ENCODE data around the gene BGN.

Gene BGN

DNA sequence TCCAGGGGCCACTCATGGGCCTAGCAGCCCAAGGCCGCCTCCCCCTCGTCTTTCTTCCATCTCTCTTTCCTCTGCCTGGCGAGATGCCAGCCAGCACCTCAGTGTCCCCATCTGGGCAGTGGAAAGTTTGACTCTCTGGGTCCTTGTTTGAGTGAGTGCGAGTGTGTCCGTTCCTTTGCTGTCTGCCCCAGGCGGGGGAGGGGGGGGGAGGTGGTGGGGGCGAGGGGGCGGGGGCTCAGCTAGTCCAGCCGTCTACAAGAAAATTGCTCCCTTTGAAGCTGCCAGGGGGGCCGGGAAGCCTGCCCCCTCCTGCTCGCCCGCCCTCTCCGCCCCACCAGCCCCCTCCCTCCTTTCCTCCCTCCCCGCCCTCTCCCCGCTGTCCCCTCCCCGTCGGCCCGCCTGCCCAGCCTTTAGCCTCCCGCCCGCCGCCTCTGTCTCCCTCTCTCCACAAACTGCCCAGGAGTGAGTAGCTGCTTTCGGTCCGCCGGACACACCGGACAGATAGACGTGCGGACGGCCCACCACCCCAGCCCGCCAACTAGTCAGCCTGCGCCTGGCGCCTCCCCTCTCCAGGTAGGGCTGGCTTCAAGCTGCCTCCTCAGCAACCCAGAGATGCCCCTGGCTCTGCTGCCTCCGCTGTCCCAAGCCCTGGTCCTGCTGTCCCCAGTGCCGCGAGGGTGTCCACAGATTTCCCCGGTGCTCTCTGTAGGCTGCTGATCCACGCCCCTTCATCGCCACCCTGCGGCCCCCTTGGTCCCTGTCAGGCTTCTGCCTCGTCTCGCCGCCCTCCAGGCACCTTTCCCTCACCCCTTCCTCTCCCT is at the start of gene BGN:
TSS of gene BGN (plus strand) at position 440 of the 821 bp plus-strand sequence. CDS start 9,652 bp downstream, outside the sequence.
- Histone ChIP-seq H3K27me3 (ENCODE audit: low read length) (no peaks in the 10 kb centered on the region), H4K20me1 (ENCODE audit: low read depth, low read length) (no peaks in the 10 kb centered on the region), H3K4me3 (ENCODE audit: insufficient read depth, low read length, poor library complexity, severe bottlenecking) (no peak within 1 kb of the TSS), H3K4me2 (ENCODE audit: low read depth, low read length, poor library complexity, severe bottlenecking) (no peak within 1 kb of the TSS), H3K27ac (ENCODE audit: low read depth, low read length) (no peak within 1 kb of the TSS), H3K36me3 (ENCODE audit: low read length) (no peaks in the 10 kb centered on the region), H3F3A (ENCODE audit: insufficient read depth) (no peaks in the 10 kb centered on the region), H3K79me2 (ENCODE audit: insufficient read depth, low read length) (no peaks in the 10 kb centered on the region), H3K9me3 (ENCODE audit: insufficient read depth, low read length) (no peaks in the 10 kb centered on the region), H3K9me2 (replicated peaks; ENCODE audit: insufficient read depth, low read length) (no peaks in the 10 kb centered on the region), H2AFZ (ENCODE audit: low read depth, low read length, severe bottlenecking) (no peak within 1 kb of the TSS), H3K9ac (ENCODE audit: low read length) (no peak within 1 kb of the TSS)
- TF ChIP-seq EZH2phosphoT487 (conservative IDR thresholded peaks at IDR 0.05; ENCODE audit: low read length), result no peak
- TF ChIP-seq, protein P1, sequence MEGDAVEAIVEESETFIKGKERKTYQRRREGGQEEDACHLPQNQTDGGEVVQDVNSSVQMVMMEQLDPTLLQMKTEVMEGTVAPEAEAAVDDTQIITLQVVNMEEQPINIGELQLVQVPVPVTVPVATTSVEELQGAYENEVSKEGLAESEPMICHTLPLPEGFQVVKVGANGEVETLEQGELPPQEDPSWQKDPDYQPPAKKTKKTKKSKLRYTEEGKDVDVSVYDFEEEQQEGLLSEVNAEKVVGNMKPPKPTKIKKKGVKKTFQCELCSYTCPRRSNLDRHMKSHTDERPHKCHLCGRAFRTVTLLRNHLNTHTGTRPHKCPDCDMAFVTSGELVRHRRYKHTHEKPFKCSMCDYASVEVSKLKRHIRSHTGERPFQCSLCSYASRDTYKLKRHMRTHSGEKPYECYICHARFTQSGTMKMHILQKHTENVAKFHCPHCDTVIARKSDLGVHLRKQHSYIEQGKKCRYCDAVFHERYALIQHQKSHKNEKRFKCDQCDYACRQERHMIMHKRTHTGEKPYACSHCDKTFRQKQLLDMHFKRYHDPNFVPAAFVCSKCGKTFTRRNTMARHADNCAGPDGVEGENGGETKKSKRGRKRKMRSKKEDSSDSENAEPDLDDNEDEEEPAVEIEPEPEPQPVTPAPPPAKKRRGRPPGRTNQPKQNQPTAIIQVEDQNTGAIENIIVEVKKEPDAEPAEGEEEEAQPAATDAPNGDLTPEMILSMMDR (IDR thresholded peaks at IDR 0.05; ENCODE audit: insufficient read depth, low read length, poor library complexity, severe bottlenecking), result no peak

GRCh38 chrX:153445106-153445855 is 49.5 kb upstream of the BGN start:
- H2AFZ ChIP-seq (ENCODE audit: low read depth, low read length, severe bottlenecking), result no peak overlapping the region
- H3K9me3 ChIP-seq (ENCODE audit: insufficient read depth, low read length), result no peaks in the 10 kb centered on the region
- H3F3A ChIP-seq (ENCODE audit: insufficient read depth), result no peaks in the 10 kb centered on the region
- H4K20me1 ChIP-seq (ENCODE audit: low read depth, low read length), result no peaks in the 10 kb centered on the region
- no peak overlapping the region for H3K27ac ChIP-seq (ENCODE audit: low read depth, low read length)
- no peaks in the 10 kb centered on the region for H3K27me3 ChIP-seq (ENCODE audit: low read length)
- no peak overlapping the region for H3K9ac ChIP-seq (ENCODE audit: low read length)
- H3K9me2 ChIP-seq (replicated peaks; ENCODE audit: insufficient read depth, low read length), result no peaks in the 10 kb centered on the region
- no peak overlapping the region for H3K4me2 ChIP-seq (ENCODE audit: low read depth, low read length, poor library complexity, severe bottlenecking)
- no peaks in the 10 kb centered on the region for H3K79me2 ChIP-seq (ENCODE audit: insufficient read depth, low read length)
- TF ChIP-seq, protein P1 (IDR thresholded peaks at IDR 0.05; ENCODE audit: insufficient read depth, low read length, poor library complexity, severe bottlenecking), result no peak
- TF ChIP-seq EZH2phosphoT487 (conservative IDR thresholded peaks at IDR 0.05; ENCODE audit: low read length), result no peak
- no peak overlapping the region for H3K4me3 ChIP-seq (ENCODE audit: insufficient read depth, low read length, poor library complexity, severe bottlenecking)
- H3K36me3 ChIP-seq (ENCODE audit: low read length), result no peaks in the 10 kb centered on the region

DNA sequence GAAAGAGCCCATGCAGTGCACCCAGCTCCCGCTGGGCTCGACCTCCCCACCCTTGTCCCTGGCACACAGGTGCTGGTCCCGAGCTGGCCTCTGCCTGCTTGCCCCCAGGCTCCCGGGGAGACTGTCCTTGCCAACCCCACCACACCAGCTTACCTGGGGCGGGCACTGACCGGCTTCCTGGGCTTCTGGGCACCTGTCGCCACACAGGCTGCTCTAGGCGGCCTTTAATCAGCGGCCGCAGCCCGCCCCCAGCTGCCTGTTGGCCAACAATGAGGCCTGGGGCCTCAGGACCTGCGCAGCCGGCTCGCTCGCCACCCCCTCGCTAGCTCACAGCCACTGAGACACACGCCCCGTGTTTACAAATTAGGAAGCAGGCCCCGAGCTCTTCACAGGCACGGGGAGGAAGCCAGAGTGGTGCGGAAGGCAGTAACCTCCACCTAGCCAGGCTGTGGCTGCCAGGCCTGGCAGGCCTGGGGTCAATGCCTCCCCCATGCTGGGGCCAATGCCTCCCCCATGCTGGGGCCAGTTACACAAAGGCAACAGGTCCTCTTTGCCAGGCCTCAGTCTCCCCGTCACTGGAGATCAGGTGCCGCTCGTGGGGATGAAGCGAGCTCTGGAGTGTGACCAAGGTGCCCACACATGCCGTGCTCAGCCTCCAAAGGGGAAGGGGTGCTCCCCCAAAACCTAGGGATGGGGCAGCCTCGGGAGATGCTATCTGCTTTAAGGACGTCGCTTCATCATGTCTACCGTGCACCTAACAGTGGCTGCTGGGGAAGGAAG is 48.7 kb upstream of the BGN start, which contains the start of gene TREX2:
TSS of gene TREX2 (minus strand) at position 201 of the 780 bp plus-strand sequence. CDS start 626 bp downstream, outside the sequence.
- Histone ChIP-seq H3K4me3 (ENCODE audit: insufficient read depth, low read length, poor library complexity, severe bottlenecking) (no peak within 1 kb of the TSS), H2AFZ (ENCODE audit: low read depth, low read length, severe bottlenecking) (no peak within 1 kb of the TSS), H3F3A (ENCODE audit: insufficient read depth) (no peaks in the 10 kb centered on the region), H3K4me2 (ENCODE audit: low read depth, low read length, poor library complexity, severe bottlenecking) (no peak within 1 kb of the TSS), H3K9ac (ENCODE audit: low read length) (no peak within 1 kb of the TSS), H4K20me1 (ENCODE audit: low read depth, low read length) (no peaks in the 10 kb centered on the region), H3K27ac (ENCODE audit: low read depth, low read length) (no peak within 1 kb of the TSS), H3K27me3 (ENCODE audit: low read length) (no peaks in the 10 kb centered on the region), H3K36me3 (ENCODE audit: low read length) (no peaks in the 10 kb centered on the region), H3K9me2 (replicated peaks; ENCODE audit: insufficient read depth, low read length) (no peaks in the 10 kb centered on the region), H3K79me2 (ENCODE audit: insufficient read depth, low read length) (no peaks in the 10 kb centered on the region), H3K9me3 (ENCODE audit: insufficient read depth, low read length) (no peaks in the 10 kb centered on the region)
- TF ChIP-seq EZH2phosphoT487 (conservative IDR thresholded peaks at IDR 0.05; ENCODE audit: low read length), result no peak
- TF ChIP-seq, protein P1 (IDR thresholded peaks at IDR 0.05; ENCODE audit: insufficient read depth, low read length, poor library complexity, severe bottlenecking), result no peak

Data from SU-DHL-6 (cell line).